Measurements from ENCODE around the gene TPCN2.
"Not testable (repeated sequence)": the region's sequence is repeated elsewhere in the genome, so short reads cannot be mapped to it uniquely, and the experiment has no call there.

TPCN2 gene

DNA sequence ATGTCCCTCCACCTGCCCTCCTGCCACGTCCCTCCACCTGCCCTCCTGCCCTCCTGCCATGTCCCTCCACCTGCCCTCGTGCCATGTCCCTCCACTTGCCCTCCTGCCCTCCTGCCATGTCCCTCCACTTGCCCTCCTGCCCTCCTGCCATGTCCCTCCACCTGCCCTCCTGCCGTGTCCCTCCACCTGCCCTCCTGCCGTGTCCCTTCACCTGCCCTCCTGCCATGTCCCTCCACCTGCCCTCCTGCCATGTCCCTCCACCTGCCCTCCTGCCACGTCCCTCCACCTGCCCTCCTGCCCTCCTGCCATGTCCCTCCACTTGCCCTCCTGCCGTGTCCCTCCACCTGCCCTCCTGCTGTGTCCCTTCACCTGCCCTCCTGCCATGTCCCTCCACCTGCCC lies 28.2 kb downstream of the TPCN2 start:
- not testable (repeated sequence) for DNase-seq

DNA sequence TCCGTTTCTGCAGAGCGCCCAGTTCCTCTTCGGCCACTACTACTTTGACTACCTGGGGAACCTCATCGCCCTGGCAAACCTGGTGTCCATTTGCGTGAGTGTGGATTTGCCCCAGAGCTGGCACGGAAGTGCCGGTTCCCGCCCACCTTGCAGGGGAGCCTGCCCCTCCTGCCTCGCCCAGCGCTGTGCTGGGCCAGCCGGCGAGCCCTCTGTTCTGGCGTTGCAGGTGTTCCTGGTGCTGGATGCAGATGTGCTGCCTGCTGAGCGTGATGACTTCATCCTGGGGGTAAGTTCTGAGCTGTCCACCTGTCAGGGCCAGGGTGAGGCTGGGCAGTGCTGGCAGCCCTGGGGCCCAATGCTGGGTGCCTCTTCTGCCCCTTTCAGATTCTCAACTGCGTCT lies 29.8 kb downstream of the TPCN2 start:
- no peak for DNase-seq

DNA sequence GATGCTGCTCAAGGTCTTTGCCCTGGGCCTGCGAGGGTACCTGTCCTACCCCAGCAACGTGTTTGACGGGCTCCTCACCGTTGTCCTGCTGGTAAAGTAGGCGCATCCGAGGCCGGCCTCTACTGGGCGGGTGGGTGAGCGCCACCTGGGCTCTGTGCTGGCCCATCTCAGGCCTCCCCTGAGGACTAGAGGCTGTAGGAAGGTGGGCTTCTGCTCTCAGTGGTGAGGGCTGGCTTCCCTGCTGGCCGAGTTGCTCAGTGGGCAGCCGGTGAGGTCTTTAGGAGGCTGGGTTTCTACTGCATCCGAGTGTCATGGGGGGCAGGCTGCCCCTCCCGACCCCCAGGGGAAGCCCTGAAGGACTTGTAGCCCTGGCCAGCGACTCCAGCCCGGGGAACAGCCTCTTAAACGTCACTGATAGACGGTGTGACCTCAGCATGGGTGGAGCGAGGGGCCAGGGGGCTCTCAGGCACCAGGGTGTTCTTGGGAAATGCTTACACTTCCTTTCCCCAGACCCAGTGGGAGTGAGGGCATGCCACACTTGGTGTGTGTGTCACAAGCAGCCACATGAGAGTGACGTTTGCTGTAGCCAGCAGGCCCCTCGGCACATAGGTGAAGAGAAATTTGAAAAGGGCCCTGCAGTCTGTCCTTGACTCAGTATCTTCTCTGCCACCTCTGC lies 30.3 kb downstream of the TPCN2 start:
- no peak for DNase-seq

DNA sequence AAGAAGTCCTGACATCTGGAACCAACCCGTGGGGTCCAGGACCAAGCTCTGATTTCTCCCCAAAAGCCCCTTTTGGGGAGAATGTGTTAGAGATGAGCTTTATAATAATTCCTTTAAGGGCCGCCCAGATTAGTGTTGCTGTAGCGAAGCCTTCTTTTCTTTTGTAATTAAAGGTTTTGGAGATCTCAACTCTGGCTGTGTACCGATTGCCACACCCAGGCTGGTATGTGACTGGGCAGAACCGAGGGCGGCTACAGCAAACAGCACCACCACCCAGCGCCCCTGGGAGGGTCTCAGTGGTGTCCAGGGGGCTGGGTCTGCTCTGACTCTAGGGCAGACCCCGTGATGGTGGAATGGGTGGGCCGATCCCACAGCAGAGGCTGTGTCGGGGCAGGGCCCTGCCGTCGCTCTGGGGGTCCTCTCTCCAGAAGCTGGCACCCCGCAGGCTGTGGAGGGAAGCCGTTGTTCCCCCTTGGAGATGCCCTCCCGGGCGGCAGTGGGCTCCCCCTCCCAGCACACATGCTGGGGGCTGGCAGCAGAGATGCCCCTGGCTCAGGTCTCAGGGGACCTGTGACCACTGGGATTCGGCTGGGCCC lies 31.0 kb downstream of the TPCN2 start:
- no peak for DNase-seq

DNA sequence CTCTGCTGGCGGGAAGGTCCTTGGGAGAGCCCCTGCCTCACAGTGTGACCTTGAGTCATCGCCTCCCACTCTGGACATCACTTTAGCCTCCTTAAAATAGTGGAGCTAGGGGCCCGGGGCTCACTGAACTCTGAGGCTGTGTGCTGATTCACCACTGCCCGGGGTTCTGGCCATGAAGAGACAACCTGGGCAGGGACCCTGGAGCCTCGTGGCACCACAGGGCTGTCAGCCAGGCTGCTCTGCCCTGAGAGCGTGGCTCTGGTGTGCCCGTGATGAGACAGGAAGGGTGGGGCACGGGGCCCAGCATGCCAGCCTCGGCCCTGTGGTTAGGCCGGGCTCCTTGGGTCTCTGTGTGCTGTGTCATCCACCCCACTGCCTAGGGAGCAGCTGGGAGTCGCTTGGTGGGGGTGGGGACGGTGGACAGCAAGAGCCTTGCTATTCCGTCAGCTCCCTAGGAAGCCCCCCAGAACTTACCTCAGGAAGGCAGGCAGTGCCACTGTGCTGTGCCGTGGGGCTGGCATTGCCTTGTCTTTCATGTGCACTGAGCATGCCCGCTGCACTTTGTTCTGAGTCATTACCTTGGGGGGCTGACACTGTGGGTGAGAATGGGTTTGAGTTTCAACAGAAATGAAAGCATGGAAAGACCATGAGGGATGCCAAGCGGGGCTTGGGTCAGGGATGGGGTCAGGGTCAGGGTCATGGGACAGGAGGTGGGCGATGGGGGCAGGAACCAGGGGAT lies 31.7 kb downstream of the TPCN2 start:
- DNase-seq: peak; percentile 39

DNA sequence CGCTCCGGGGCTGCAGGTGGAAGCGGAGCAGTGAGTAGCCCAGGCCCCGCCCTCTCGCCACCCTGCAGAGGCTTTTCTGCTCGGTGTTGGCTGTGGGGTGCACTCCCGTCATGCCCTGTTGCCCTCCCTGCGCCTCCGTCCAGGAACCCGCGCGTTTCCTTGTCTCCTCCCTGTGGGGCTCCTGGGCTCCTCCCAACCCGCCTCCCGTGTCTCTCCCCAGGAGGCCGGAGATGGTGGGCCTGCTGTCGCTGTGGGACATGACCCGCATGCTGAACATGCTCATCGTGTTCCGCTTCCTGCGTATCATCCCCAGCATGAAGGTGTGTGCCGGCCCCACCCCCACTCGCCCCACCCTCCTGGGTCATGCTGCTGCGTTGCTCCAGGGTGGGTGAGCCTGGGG lies 32.4 kb downstream of the TPCN2 start:
- DNase-seq: no peak

DNA sequence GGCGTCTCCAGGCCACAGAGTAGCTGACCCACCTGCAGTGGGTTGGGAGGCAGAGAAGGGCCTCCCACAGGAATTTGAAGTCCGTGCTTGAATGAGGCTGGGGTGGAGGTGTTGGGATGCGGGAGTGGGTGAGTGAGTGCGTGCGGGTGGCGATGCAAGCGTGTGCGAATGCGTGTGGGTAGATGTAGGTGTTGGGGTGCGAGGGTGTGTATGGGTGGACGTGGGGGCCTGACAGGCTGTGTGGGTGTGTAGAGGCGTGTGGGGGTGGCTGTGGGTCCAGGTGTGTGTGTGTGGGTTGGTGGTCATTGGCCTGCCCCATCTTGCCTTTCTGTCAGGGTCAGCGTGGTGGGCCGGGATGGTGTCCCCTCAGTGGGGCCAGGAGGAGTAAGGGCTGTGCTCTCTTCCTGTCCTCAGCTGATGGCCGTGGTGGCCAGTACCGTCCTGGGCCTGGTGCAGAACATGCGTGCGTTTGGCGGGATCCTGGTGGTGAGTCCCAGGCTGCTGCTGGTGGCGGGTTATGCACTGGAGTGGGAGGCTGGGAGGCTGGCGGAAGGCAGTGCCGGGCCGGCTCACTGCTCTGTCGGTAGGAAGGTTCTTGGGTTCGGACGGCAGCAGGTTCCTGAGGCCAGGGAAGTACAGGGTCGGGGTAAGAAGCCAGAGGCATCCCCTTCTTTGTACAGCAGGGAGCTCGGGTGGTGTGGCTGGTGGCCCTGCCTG lies 35.0 kb downstream of the TPCN2 start:
- DNase-seq: no peak

DNA sequence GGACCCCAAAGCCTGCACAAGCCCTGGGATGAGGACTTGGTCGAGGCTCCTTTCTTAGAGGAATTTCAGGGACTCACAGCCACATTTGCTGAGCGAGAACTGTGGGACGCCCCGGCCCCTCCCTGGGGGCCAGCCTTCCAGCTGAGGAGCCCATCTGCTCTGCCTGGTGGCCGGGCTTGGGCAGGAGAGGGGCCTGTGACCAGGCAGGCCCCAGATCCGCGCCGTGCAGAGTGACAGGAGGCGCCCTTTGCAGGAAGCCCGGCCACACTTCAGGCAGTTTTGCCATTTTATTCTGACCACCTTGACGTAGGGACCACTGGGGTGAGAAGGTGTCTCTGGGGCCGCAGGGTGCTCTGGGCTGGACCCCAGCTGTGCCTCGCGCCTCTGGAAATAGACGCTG lies 35.6 kb downstream of the TPCN2 start:
- no peak for DNase-seq

DNA sequence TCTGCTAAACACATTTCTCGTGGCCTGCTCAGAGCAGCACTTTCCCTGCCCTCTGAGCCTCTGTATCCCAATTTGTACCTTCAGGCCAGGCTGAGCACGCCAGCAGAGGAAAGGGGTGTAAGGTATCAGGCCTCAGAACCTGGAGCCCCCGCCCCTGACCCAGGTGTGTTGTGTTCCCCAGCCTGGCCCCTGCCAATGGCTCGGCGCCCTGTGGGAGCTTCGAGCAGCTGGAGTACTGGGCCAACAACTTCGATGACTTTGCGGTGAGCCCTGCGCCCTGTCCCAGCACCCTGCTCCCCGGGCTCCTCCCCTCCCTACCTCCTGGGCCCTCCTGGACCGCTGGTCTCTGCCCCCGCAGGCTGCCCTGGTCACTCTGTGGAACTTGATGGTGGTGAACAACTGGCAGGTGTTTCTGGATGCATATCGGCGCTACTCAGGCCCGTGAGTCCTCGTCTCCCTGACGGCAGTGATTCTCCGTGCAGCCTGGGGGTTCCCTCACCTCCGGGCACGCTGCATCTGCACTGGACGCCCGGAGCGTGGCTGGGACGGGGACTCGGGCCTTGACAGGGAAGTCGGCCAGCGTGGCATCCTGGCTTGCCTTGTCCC lies 36.9 kb downstream of the TPCN2 start:
- no peak for DNase-seq

DNA sequence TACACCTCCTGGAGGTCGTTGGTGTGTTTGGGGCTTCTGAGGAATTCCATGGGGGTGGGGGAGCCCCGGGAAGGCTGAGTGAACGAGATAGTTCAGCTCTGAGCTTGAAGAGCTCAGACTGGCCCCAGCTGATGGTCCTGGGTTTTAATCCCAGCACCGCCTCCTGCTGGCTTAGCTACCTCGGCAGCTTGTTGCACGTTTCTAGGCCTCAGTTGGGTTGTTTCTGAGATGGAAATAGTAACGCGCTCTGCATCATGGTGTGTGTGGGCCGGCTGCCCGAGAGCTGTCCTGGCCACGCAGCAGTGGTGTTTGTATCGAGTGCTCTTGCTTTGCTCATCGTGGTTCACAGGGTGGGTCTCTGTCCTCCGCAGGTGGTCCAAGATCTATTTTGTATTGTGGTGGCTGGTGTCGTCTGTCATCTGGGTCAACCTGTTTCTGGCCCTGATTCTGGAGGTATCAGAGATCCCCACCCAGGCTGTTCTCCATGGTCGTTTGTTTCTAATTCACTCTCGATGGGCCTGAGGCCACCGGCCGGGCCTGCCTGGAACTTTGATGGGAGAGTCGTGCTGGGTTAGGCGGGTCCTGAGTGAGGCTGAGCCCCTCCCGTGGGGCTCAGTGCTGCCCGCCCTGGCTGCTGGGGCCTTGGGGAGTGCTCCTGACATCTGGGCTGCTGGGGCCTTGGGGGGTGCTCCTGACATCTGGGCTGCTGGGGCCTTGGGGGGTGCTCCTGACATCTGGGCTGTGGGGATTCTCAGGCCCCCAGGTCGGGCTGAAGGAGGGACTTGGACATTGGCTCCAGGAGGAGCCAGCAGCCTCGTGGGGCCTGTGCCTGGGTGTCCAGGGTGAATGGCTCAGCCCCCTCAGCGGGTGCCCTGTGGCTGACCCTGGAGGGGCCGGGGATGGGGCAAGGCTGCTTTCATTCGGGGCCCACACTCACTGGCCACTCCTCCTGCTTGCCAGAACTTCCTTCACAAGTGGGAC lies 37.7 kb downstream of the TPCN2 start:
- no peak for DNase-seq

DNA sequence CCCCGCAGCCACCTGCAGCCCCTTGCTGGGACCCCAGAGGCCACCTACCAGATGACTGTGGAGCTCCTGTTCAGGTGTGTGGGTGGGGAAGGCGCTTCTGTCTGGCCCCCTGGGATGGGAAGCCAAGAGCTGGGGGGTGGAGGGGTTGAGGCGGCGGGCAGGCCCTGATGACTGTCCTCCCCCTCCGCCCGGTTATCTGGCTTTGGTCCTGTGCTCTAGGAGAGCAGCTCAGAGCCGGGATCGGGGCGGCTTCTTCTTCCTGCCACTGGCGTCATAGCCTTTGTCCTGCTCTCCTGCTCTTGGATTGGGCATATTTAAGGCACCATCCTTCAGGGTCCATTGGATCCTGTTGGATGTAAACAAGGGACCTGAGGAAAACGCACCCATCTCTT lies 38.4 kb downstream of the TPCN2 start:
- no peak for DNase-seq

DNA sequence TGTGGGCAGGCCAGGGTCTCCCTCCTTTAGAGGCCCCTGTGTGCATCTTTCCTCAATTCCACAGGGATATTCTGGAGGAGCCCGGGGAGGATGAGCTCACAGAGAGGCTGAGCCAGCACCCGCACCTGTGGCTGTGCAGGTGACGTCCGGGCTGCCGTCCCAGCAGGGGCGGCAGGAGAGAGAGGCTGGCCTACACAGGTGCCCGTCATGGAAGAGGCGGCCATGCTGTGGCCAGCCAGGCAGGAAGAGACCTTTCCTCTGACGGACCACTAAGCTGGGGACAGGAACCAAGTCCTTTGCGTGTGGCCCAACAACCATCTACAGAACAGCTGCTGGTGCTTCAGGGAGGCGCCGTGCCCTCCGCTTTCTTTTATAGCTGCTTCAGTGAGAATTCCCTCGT lies 39.1 kb downstream of the TPCN2 start:
- no peak for DNase-seq

DNA sequence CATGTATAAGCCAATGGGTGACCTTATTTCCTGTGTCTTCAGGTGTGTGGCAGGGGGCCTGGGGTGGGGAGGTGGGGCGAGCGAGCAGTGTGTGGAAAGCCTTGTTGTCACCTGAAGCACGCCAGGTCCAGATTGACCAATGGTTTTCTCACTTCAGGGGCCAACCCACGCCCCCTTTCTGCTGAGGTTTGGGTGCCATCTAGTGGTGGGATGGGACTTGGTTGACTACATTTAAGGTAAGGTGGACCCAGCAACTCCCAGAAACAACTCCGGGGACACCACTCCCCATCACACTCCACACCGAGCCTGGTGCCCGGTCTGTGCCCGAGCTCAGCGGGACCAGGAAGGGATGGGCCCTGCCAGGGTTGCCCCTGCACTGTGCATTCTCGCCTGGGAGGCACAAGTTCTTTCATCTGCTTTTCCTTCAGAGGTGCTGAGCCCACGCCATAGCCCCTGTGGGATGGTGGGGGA lies 40.0 kb downstream of the TPCN2 start:
- peak; percentile 68 for DNase-seq

DNA sequence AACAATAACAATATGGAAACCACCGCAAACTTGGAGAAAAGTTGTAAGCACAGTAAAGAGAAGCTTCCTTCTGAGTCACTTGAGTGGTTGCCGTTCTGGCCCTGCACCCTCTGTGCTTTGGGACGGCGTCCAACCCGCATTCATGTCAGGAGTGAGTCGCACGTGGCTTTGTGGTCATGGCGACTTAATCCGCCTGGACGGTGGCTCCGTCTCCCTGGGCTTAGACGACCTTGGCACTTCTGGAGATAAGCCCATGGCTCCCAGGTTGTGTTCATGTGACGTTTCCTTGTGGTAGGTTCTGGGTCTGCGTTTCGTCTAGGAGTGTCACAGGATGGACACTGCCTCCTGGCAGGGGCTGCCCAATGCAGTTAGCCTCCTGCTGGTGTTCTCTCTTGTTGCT lies 40.5 kb downstream of the TPCN2 start:
- no peak for DNase-seq

DNA sequence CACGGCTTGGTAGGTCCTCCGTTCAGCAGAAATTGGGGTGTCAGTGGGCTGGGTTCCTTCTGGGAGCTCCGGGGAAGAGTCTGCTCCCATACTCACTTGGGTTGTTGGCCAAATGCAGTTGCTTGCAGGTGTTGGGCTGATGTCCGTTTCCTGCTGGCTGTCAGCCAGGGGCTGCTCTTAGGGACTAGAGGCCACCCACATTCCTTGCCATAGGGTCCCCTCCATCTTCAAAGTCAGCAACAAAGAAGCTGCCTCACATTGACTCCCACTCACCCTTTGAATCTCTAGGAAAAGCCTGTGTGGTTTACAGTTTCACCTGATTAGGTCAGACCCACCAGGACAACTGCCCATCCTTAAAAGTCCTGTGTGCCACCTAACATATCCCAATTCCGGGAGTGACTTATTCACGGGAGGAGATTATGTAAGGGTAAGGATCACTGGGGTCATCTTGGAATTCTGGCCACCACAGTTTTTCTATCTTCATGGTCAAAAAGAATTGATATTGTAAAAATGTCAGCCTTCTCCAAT lies 43.0 kb downstream of the TPCN2 start:
- no peak for DNase-seq

DNA sequence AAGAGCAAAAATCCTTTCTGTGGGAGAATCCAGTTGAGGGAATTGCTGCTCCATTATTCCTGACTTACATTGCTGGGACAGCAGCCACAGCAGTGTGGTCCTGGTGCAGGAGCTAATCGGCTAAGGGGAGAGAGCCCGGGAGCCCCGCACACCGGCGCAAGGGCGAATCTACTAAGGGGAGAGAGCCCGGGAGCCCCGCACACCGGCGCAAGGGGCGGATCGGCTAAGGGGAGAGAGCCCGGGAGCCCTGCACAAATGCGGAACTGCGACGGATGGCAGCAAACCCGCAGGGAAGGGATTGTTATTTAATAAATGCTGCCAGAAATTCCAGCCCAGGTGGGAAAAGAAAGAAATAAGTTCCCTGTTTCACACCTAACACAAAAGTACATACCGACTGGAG lies 43.5 kb downstream of the TPCN2 start:
- DNase-seq: no peak

DNA sequence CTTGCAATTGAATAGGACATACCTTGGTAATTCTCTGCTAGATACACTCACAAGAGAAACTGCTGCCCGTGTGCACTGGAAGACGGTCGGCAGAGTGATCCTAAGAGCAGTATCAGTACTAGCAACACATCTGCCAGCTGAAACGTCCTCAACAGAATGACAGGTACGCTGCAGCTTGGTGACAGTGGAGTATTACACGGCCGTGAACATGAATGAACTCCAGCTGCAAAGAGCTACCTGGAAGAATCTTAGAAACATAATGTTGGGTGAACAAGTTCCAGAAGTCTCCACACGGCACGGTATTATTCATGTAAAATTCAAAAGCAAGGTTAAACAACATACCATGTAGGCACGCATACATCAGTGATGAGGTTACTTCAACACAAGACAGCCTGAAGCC lies 44.4 kb downstream of the TPCN2 start:
- no peak for DNase-seq

DNA sequence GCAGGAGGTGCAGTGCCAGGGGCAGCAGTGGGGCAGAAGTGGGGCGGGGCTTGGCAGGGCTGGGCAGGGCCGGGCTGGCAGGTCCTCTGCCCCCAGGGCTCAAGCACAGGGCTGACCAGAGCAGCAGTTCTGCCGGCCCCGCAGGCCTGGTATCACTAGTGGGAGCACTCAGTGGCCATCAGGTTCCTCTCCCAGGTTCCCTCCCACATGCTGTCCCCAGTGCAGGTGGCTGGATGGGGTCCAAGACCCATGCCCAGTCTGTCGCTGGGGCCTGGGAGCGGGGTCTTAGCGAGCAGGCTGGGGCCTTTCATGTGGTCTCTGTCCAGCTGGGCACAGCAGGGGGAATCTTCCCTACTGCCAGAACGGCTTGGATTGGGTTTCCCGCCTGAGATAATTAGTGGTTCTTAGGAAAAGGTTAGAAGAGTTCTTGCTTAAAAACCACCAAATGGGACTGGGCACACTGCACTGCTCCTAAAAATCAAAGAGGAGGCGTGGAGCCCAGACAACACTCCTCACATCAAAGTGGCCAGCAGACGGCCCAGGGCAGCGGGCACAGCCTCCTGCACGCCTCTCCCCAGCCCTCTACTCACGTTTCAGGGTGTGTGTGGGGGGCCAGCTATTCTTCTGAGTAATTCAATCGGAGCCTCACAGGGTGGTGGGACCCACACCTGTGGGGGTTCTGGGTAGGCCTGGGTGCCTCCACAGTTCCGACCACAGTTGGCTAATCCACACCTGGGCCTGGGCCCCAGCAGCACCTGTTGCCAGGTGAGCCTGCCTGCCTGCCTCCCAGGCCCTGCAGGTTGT lies 45.6 kb downstream of the TPCN2 start:
- DNase-seq: no peak

DNA sequence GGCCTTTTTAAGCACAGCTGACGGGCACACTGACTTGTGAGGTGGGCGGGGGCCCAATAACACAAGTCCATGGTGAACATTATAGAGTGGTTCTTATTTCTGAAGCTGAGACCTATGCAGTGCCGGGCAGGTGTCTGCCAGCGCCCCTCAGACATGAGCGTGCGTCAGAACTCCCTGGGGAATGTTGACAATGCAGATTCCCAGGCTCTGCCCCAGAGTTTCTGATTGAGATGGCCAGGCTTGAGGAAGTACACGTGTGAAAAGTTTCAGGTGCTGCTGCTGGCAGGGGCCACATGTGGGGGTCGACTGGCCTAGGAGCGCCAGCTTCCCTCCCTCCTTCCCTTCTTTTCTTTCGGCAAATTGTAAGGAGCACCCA lies 46.2 kb downstream of the TPCN2 start:
- DNase-seq: no peak

DNA sequence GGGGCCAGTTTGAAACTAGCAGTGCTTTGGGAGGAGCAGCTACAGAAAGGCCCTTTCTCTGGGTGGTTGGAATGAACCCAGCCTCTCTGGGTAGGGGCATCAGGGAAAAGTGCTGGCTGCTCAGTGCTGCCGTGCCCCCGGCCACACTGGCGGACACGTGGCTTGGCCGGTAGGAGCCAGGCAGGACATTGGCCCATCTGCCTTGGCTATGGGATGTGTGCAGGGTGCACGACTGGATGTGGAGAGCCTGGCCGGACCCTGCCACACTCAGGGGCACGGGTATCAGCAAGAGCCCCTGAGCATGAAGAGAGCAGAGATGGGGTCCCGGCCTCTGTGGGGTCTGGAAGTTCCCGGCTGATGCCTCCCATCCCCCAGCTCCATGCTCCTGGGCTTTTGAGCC lies 46.6 kb downstream of the TPCN2 start:
- no peak for DNase-seq

DNA sequence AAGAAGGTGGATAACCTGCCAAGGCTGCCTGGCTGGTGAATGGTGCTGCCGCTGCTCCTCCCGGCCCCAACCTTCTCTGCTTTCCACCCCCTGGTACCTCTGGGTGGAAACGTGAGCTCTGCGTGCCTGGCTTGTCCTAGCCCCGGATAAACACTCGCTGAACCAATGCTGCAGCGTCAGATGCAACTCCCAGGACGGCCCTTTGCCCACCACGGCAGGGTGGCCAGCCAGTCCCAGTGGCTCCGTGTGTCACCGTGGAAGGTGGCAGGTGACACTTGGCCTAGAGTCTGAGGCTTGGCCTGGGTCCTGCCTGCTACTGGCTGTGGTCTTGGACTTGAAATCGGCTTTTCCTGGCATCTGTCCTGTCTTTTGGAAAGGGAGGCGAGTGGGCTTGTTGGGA lies 47.7 kb downstream of the TPCN2 start:
- DNase-seq: no peak

Data from CD4-positive, alpha-beta T cell treated with Interleukin-10 for 1 hour (primary cell).